Measurements from ENCODE around the gene APAF1.

APAF1 gene

DNA sequence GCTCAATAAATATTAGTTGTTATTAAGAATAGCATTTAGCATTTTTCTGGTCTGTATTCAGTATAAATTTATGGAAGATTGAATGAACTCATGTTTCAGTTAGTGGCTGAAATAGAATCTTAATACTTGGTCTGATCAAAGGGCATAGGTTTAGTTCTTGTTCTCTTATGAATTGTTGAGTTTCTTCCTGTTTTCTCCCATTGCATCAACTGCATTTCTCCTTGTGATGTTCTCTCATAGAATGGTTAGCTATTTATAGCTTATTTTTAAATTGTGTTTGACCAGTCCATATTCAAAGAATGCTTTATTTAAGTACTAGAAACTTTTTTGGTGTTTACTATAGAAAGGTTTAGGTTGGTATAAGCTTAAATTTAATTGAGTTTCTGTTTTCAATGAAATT lies 29.8 kb downstream of the APAF1 start:
- no peak for DNase-seq

DNA sequence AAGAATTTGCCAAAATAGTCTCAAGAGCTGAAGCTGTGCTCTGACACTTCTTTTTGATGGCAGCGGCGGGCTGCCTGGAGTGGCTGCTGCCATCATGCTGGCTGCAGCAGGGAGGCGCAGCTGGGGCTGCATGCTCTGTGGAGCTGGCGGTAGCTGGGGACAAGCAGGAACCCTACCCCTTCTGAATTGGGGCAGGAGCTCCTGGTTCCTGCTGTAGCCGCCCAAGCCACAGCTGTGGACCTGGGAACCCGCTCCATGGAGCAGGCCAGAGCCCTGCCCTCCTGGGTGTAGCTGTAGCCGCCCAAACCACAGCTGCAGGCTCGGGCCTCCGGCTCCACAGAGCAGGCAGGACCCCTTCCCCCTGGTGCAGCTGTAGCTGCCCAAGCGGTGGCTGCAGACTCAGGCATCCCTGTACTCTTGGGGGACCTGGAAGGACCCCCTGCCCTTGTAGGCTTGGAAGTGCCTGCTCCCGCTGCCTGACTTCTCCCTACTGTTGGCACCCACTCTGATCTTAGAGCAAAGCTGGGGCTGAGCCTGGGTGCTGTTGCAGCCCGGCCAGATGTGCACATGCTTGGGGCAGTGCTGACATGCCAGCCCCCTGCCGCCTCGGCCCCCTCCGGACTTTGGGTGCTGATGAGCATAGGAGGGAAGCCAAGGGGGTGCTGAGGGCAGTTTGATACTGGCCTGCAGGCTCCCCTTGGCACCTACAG lies 33.3 kb downstream of the APAF1 start:
- no peak for DNase-seq

DNA sequence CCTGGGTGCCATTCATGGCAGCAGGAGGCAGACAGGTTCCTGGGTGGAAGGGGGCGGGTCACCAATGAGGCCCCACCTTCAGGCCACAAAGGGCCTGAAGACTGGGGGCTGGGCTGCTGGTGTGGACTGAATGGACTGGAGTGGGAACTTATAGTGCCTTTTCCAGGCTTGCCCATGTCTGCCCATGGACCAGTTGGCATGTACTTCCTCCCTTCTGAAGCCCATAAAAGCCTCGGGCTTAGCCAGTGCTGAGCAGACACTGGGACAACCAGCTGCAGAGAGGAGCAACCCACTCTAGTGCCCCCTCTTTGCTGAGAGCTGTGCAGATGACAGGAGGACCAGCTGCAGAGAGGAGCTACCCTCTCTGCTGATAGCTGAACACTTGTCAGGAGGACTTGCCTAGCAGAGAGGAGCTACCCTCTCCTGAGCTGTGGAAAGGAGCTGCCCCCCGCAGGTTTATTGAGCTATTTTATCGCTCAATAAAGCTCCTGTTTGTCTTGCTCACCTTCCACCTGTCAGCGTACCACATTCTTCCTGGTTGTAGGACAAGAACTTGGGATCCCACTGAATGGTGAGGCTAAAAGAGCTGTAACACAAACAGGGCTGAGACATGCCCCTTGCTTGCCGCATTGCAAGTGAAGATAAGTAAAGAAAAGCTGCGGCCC lies 34.0 kb downstream of the APAF1 start:
- DNase-seq = no peak

DNA sequence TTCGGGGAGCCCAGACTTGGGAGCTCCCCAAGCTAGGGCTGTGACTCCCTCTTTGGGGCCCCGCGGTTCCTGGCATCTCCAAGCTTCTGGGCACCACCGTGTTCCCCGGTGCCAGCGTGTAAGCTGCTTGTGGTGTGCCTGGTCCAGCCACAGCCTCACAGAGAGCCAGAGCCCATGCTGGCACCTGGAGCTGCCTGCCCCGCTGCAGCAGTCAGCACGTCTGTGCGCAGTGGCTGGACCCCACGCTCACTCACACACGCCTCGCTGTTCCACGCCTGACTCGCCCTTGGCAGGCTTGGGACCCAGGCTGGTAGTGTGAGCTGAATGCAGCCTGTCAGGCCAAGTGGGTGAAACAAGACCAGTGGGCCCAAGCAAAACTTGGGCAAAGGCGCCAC lies 34.5 kb downstream of the APAF1 start:
- no peak for DNase-seq

DNA sequence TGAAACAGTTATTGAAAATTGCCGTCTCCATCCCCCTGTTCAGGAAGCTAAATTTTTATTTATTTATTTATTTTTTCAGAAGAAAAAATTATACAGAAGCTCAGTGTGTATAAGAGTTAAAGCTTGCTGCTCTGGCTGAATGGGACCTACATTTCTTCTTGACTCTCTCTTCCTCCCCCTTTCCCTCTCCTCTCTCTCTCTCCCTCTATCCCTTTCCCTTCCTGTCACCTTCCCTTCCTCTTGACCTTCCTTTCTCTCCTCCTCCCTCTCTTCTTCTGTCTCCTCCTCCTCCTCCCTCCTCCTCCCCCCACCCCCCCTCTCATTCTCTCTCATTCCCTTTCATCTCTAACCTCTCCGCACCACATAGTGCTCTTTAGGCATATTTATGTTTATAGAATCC lies 39.1 kb downstream of the APAF1 start:
- no peak for DNase-seq

DNA sequence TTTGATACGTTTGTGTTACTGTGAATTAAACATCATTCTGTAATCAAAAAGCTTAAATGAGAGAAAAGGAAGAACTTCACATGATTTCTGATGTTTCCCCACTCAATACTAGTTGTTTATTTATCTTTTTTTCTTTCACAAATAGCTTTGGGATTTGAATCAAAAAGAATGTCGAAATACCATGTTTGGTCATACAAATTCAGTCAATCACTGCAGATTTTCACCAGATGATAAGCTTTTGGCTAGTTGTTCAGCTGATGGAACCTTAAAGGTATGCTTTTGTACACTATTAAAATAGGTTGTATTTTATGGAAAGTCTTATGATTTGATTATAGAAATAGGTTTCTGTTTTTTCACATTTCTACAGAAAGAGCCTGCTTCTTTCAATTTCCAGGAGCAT lies 41.5 kb downstream of the APAF1 start:
- DNase-seq = no peak

DNA sequence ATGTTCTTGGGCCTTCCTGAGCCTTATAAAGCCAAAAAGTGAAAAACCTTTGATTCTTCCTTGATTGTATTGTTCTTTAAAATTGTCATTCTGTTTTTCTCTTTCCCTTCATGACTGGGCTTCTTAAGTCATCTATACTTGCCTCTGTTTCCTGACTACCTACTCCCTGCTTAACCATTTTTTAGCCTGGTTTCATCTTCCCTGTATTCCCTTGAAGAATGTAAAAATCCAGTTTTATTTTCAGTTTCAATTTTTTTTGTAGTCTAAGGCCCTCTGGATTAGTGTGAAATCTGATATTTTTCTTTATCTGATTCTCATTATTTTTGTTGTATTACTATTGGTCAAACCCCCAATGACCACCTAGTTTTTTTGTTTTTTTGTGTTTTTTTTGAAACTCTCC lies 46.3 kb downstream of the APAF1 start:
- no peak for DNase-seq

DNA sequence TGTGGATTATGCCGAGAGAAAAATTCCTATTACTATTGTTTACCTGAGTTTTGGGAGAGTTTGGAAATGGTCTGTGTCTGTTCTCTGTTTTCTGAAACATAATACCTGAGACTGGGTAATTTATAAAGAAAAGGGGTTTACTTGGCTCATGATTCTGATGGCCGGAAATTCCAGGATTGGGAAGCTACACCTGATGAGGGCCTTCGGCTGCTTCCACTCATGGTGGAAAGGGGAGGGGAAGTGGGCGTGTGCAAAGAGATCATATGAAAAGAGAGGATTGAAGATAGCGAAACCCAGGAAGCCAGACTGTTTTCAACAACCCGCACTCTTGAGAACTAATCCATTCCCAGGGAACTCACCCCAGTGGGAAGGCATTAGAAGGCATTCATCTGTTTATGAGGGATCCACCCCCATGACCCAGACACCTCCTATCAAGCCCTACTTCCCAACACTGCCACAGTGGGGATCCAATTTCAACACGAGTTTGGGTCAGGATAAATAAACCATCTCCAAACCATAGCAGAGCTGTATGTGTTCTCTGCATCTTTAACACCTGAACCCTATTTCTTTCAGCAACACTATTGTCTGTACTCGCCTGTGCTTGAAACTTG lies 51.1 kb downstream of the APAF1 start:
- DNase-seq = no peak

DNA sequence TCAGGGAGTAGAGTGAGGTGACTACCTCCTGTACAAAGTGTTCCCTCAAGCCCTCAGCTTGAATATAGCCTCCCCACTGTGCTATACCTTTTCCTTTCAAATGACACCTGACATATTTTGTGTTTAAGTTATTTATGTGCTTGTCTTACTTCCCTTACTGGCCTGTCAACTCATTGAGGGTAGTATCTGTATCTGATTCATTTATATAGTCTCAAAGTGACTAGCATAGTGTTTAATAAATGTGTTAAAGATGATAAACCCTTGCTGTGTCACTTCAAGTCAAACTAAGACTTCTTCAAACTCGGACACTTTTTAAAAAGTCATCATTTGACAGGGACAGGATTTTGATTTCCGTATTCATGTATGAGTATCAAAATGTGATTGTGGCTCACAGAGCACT lies 52.1 kb downstream of the APAF1 start:
- no peak for DNase-seq

DNA sequence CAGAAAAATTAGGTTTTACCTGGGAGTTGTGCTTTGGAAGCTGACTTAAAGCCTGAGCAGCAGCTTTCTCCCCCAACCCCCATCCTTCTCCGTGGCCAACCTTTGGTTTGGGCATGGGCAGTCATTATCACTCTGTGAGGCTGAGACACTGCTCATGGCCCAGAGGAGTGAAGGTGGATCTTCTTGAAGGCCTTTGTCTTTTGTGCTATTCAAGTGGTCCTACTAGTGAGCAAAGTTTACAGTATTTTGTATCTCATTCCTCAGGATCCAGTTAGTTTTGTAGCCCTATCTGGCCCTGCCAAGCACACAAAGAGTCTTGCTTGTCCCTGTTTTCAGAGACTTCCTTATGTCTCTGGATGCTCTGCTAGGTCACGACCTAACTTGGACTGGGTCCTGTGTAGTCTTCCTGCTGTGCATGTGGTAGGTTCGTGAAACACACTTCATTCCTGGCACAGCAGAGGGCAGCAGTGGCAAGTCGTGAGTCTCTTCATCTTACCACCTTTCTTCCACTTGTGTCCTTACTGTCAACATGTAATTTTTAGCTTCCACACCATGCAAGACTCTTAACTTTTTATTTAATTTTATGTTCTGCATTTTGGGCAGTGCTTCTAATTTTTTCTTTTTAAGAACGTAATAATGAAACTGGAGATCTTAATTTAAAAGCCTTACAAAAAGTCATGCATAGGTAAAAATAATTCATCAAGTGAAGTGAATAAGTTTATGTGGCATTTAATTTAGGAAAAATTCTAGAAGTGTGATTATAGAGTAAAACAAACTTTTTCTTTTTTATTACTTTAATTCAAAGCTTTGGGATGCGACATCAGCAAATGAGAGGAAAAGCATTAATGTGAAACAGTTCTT lies 53.7 kb downstream of the APAF1 start:
- peak; percentile 15 for DNase-seq

DNA sequence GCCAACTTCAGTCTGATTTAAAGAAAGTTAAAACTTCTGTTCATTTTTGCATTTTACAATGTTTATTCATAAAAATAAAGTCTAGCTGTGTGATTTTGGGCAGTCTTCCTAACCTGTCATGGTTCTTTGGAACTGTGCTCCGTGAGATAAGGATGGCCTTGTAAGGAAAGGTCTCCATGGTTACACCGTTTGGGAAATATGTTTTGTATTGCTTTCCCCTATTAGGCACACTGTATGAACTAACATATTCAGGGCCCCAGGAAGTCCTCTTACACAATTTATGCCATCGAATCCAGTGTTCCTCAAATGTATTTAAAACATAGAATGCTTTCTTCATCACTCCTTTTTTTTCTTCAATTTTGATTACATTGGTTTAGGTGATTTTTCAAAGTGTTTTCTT lies 54.5 kb downstream of the APAF1 start:
- DNase-seq = no peak

DNA sequence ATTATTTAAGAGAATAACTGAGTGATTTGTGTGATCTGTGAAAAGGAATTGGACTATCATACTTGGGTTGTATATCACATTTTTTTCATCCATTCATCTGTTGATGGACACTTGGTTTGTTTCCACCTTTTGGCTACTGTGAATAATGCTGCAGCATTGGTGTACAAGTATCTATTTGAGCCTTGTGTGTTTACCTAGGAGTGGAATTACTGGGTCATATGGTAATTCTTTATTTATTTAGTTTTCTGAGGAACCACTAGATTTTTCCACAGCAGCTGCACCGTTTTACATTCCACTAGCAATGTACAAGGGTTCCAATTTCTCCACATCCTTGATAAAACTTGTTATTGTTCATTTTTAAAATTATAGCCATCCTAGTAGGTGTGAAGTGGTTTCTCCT lies 56.1 kb downstream of the APAF1 start:
- no peak for DNase-seq

DNA sequence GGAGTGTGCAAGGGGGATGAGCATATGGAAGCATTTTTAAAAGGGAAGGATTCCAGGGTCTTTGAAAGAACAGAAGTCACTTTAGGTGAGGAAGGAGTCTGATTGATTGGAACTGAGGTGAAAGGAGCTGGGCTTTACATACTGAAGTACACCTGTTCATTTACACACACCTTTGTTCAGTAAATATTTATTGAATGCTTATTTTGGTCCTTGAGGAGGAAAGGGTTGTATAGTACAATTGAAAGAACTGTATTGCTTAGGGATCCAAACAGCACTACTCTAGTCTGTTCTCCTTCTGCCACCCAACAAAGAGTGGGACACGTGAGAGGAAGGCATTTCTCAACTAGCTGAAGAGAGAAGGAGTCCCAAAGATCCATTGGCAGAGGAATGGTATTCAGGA lies 63.9 kb downstream of the APAF1 start:
- DNase-seq = no peak

DNA sequence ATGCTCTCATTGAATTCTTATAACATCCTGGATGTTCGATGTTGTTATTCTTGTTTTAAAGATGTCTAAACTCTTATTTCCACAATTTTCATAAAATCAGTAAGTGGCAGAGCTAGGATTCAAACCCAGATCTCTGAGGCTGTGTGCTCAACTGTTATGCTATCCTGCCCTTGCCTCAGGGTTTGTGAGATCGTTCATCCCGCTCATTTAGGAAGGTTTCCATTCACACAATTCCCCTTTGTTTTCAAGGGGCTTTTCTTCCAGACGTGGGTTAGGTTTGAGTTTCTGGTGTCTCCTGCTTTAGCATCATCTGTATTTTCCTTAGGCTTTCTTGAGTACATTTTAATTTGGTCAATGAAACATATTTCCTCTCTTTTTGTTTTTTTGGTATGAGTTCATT lies 69.3 kb downstream of the APAF1 start:
- no peak for DNase-seq

DNA sequence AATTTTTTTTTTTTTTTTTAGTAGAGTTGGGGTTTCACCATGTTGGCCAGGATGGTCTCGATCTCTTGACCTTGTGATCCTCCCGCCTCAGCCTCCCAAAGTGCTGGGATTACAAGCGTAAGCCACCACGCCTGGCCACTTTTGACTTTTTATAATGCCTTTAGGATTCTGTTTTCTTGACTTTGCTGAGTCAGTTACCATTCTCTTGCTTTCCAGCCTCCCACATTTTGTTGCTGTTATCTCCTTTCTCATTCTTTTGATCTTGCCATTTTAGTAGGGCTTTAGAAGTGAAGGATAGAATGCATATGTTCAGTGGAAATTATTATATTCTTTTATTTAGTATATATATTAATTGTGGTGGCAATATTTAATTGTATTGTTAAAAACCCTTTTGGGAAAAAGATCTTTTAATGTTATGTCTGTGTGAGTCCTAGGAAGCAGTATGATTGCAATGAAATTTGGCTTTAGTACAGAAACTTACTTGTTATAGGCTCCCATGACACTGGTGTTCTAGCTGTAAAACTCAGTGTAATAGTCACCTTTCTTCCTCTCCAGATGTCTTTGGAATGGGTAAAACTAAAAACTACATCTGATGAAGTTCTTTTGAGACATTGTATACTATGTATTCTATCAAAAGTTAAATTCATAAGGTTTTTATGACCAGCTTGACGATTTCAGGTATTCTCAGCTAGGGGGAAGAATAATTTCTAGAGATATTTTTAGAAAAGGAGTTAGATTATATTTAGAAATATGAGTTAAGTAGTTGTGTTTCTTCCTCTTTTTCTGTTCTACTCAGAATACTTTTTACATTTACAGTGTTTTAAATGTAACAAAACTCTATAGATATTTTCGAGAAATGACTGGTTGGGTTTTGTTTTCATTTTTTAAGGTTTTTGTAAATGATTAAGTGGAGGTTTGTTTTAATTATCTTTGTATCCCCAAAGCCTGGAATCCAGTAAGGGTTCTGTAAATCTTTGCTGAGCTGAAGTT lies 74.7 kb downstream of the APAF1 start:
- DNase-seq = no peak

DNA sequence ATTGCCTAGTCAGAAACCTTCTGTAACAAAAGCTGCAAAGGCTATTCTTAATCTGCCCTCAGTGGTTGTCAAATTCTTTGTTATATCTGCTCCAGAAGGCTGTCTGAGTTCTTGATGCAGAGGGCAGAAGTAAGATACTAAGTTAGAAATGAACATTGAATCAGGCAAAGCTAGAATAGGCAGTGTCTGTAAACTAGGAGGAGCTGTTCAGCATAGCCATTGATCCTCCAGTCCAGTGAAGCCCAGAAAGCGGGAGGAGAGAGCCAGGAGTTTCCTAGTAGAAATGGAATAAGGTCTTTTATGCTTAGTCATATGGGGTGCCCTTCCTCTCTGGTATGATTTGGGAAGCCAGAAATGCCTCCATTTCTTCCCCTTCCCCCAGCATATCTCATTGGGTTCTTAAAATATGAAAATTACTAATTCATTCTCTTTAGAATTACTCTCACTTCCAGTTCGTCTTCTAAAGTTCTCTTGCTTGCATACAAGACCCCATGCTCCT lies 76.2 kb downstream of the APAF1 start:
- no peak for DNase-seq

DNA sequence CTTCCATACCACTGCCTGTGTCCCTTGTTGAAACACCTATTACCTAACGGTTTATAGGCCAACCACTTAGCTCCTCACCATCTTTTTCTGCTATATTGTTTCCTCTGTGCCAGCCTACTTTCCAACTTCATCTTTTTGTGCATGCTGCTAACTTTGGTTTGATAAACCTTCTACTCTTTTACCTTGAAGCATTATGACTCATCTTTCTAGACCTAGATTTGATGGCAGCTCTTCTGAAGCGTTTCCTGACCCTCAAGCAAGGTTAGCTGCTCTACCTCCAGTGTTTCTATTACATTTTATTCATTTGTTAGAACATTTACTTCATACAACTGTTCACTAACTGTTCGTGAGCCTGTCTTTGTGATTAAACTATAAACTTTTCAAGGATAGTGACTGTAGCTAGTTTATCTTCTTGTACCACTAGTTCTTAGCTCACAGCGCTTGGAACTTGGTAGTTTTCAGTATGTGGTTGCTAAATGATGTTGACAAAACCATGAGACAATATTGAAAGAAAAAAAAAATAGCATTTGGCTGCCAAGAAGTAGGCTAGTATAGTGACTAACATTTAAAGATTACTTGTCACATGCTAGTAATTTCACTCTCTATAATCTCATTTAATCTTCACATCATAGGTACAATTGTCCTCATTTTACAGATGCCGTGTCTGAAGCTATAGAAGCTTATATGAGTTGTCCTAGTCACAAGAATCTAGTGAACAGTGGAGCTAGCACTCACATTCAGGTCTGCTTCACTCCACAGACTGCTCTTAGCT lies 79.5 kb downstream of the APAF1 start:
- no peak for DNase-seq

DNA sequence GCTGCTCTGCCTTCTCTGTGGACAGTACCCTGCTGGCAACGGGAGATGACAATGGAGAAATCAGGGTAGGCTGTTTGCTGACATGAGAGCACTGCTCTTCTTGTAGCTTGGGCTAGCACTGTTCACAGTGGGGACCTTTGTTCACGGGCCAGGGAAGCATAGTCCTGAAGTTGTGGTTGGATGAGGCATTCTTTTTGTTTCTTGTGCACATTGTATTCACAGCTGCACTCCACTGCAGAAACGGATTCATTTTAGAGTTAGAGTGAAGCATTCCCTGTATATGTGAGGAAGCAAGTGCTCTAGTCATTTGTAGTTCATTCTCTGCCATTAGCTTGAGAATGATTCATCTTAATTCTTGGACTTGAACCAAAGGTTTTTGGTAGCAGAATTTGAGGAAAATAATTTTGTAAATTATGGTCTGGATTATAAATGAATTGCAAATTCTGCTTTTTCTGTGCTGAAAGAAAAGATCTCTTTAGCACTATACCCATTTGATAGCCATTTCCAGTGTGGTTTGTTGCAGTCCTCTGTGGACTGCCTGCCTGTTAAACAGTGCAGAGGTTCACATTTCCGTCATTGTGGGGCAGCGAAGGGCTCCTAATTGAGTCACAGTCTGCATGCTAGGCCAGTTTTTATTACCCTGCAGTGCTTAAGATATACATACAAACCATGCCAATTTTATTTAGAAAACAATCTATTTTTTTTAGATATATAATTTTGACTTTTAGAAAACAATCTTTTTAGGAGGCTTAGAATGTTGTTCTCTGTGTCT lies 80.6 kb downstream of the APAF1 start:
- DNase-seq = peak; percentile 50

DNA sequence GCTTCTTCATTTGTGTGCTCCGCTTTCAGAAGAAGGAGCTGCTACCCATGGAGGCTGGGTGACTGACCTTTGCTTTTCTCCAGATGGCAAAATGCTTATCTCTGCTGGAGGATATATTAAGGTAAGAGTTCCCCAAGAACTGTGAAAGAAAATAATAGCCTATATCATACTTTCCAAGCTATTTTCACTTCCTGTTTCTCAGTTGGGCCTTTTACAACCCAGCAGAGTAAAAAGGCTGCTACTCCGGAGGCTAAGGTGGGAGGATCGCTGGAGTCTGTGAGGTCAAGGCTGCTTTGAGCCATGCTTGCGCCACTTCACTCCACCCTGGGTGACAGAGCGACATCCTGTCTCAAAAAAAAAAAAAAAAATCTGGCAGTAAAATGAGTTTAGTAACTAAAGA lies 82.1 kb downstream of the APAF1 start:
- no peak for DNase-seq

DNA sequence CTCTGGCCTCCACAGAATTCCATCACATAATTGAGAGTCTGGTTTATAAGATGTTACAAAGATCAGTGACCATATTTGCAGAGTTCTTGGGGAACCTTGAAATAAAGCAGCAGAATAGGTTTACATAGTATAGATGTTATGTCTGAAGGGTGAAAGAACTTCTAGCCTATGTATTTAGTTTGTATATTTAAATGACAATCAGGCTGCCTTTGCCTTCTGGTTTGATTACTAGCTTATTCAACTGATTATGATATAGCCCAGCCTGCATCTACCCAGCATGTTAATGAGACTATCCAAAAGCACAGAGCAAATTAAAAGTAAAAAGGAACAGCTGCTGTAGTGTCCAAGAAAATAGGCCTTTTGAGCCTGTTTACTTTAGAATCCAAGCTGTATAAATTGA lies 85.3 kb downstream of the APAF1 start:
- no peak for DNase-seq

Measured in amniotic stem cell (primary cell).